Gastrocnemius medialis (tissue), 4 donors: ENCODE data around the gene CMTR2.

Experiments used
- CTCF ChIP-seq, 5 experiments: fragments of 450-650 bp in 3 of 5; fragments of 200-600 bp in 2 of 5; sonication (generic) in 2 of 5; IDR thresholded peaks in 4 of 5; conservative IDR thresholded peaks in 1 of 5; 1 replicate in 4 of 5; 2 replicates in 1 of 5; pipeline ENCODE4 v1.5.1; 2016 to 2019; ENCODE audit warnings: antibody characterized with exemption in 5 of 5, mild to moderate bottlenecking in 3 of 5, moderate library complexity in 3 of 5
- POLR2A ChIP-seq, 2 donors: fragments of 450-650 bp; IDR thresholded peaks; one replicate each; pipeline ENCODE4 v1.6.1; 2017; ENCODE audit warnings: antibody characterized with exemption in 2 of 2, mild to moderate bottlenecking in 2 of 2, moderate library complexity in 2 of 2

GRCh38 chr16:71257768-71258167, 31.4 kb downstream of the CMTR2 start:
- TF ChIP-seq CTCF (IDR thresholded peaks at IDR 0.05 in 4 of 5, conservative IDR thresholded peaks at IDR 0.05 in 1 of 5) (no peak), POLR2A (IDR thresholded peaks at IDR 0.05) (no peak)
